Right renal pelvis (tissue), 4 donors: ENCODE data around the gene PFKM. TPM values are rescaled to one million over a fixed set of nuclear protein-coding genes. Genes with fewer than 3 reads are reported as not detected.
"Not testable (repeated sequence)": the region's sequence is repeated elsewhere in the genome, so short reads cannot be mapped to it uniquely, and the experiment has no call there.

Experiments used
- DNase-seq, 4 donors: peaks; one replicate each; pipeline ENCODE4 v3.0.0-alpha.2; 2013; ENCODE audit warnings: low read depth in 4 of 4, low spot score in 3 of 4, missing footprints in 1 of 4
- polyA plus RNA-seq, 4 donors: library from polyadenylated mRNA; unstranded; fragments of 120-200 nt; gene quantifications; one replicate each; pipeline ENCODE4 v1.2.1, GENCODE V29; 2013; ENCODE audit not compliant: insufficient read length in 4 of 4

Gene PFKM
- polyA plus RNA-seq, 4 donors: 92.6 to 108 (median 96.8) TPM

DNA sequence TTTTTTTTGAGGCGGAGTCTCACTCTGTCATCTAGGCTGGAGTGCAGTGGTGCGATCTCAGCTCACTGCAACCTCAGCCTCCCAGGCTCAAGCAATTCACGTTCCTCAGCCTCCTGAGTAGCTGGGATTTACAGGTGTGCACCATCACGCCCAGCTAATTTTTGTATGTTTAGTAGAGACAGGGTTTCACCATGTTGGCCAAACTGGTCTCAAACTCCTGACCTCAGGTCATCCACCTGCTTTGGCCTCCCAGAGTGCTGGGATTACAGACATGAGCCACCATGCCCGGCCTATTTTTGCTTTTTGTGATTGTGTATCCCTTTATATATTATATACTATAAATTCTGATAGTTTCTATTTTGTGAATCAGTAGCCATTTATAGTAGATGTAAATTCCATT is 36.6 kb downstream of the PFKM start:
- DNase-seq: not testable (repeated sequence)

DNA sequence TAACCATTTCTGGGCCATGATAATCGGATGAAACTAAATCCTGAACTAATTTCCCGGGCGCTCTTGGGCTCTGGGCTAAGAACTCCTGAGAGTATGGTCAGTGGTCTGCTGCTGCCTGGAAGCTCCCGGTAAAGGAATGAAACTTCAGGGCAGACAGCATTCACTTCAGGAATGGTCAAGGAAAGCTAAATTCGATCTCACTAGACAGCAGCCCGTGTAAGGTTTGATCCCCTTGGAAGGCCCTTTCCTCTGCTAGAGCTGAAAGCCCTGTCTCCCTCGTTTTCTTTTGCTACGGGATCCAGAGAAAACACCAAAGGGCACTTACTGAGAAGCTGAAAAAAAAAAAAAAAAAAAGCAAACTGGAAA is 37.5 kb downstream of the PFKM start:
- DNase-seq: no peak

DNA sequence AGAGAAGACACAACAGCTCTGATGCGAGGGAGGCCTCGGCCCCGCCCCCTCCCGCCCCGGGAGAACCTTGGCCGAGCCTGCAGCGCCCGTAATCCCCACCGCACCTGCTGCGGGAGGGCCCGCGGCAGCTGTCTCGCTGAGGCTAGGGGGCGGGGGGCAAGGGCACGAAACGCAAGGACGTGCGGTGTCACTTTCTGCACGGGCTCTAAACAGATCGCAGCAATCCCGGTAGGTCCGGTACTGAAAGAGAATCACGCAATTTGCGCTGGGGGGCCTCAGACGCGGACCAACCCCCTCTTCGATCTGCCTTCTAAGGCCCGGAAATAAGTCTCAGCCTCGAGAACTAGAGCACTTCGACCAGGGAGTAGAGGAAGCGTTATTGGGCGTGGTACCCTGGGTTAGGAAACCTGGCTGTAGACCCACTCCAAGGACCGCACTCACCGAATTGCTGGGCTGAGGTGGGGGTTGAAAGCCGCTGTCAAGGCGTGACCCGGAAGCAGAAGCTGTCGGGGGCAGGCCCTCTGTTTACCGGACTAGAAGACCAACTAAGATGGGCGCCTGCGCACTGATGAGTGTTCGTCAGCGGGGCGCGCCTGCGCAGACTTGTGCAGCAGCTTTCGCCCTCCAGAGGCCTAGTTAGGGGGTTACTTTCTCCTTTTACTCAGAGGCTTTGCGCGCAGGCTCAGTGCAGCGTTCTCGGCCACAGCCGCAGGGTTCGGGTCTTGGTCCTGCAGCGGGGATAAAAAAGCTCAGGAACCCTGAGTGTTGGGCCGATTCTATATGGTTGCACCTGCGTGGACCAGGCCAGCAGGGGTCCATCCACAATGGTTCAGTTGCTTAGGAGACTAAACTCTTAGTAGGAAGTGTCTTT is 38.1 kb downstream of the PFKM start, which contains the start of gene ASB8:
ASB8 (minus strand) TSS at position 498 of the 871 bp plus-strand sequence. CDS start 4,019 bp downstream, outside the sequence.
- DNase-seq: peak; percentile 95 to 98 (median 97)

DNA sequence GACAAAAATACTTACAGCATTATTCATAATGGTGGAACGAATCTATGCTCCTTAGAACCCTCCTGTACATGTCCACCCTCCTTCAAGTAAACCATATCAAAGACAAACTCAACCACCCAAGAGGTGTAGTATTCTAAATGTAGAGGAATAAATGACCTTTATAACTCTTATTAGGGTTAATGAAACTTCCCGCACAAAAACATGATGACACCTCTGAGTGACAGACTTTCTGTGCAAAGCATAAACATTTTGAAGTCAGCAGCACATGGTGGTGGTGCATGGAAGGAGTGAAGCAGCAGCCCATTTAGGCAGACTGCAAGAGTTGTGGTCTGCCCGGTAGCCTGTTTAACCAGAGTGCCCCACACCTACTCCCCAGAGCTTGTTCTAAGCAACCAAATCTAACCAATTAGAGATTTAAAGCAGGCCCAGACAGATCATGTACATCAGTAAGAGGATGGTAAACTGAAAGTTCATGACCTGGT is 38.8 kb downstream of the PFKM start:
- DNase-seq: no peak

DNA sequence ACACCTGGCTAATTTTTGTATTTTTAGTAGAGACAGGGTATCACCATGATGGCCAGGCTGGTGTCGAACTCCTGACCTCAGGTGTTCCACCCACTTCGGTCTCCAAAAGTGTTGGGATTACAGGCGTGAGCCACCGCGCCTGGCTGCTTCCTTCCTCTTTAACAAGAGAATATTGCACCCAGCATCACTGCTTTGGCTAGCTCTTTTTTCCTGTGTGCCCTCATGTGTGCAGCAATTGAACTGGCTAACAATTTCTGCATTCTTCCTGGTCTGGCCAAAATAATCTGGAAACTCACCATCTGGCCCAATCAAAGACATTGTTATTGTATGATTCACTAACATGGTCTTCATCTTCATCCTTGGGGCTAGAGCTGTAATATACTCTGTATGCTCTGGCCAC is 40.9 kb downstream of the PFKM start:
- no peak for DNase-seq

DNA sequence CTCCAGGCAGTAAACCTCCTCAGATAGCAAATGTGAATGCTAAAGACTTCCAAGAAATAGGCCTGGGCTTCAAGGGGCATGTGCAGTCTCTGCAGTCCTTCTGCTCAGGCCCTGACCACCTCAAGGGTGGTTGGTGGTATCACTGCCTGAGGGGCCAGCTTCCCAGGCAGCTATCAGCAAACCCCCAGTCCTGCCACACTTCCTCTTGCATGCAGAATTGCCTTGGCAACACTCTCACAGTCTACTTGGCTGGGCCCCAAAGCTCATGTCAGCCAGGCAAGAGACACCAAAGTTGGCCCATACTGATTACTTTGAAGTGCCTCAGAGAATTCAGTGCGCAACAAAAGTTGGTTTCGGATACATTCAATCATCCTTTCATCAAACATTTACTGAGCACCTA is 41.6 kb downstream of the PFKM start:
- no peak for DNase-seq

DNA sequence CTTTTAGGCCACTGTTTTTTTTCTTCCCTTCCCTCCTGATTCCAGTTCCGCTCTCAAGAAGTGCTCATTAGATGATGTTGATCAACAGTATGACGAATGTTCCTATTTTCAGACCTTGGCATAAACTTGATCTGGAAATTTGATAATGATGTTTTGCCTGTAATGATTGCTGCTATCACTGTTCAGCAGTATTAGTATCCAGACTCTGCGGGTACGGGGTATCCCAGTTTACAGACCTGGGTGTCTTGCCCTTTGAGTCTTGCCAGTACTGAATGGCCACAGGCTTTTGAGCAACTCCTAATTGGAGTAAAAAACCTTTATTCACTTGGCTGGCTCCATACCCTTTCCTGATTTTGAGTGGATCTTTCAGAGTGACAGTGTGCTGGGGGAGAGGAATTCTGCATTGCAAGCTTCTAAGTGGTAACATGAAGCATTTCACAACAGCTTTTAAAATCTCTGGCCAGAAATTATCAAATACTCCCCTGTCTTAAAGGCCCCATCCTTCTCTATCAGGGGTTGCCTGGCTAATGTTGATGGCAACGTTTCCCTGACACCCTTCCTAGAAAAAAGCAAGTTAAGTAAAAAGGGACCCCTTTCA is 44.1 kb downstream of the PFKM start:
- no peak for DNase-seq

DNA sequence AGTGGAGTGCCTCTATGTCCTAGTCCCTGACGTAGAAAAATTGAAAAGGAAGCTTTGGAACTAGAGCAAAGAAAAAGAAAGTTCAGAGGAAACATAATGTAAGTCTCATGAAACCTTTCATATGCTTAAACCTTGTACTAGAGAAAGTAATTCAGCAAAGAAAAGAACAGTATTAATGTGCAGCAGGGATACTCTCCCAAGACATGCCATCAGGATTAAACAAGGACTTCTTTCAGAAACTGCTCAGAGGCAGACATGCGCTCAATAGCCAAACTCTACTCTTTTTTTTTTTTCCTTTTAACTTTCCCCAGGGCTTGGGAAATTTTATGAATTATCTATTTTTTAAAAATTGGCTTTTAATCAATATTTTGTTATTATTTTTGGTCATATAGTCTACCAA is 45.3 kb downstream of the PFKM start:
- no peak for DNase-seq

DNA sequence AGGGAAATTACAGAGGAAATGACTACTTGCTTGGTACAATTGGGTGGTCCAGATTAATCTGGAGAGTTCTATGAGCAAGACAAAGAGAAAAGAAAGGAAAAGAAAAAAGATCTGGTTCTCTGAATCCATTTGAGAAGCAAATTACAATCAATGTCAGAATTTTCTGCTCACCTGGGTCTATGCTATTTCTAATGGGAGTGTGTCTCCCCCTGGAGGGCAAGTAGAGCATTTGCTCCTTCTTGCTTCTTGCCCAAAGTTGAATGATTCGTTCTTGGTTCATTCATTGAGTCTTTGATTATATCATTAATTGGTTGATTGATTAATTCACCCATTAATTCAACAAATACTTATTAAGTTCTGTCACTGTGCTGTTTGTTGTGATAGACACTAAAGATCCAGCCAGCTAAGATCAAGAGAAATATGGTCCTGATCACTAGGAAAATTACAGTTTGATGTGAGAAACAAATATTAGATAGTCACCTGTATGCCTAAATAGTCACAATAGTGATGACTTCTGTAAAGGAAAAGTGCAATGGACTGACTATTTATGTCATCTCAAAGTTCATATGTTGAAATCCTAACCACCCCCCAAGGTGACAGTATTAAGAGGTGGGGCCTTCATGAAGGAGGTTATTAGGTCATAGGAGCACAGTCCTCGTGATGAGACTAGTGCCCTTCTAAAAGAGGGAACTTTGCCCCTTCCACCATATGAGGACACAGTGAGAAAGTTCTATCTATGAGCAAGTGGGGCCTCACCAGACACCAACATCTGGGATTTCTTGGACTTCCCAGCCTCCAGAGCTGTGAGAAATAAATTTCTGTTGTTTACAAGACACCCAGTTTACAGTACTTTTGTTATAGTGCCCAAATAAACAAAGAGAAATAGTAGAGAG is 46.2 kb downstream of the PFKM start:
- DNase-seq: no peak

DNA sequence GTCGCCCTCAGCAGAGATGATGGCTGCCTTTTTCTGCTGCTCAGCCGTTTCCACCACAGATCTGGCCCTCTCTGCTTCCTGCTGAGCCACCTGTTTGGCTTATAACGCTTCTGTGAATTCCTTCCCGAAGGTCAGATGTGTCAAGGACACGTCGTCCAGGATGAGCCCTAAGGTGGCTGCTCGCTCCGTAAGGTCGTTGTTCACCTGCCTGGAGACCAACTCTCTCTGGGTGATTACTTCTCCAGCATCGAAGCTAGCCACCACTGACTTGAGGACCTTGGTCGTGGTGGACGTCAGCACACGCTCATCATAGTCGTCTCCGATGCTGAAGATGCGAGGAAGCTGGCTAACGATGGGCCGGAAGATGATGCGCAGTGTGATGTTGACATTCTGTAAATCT is 49.8 kb downstream of the PFKM start:
- DNase-seq: no peak

DNA sequence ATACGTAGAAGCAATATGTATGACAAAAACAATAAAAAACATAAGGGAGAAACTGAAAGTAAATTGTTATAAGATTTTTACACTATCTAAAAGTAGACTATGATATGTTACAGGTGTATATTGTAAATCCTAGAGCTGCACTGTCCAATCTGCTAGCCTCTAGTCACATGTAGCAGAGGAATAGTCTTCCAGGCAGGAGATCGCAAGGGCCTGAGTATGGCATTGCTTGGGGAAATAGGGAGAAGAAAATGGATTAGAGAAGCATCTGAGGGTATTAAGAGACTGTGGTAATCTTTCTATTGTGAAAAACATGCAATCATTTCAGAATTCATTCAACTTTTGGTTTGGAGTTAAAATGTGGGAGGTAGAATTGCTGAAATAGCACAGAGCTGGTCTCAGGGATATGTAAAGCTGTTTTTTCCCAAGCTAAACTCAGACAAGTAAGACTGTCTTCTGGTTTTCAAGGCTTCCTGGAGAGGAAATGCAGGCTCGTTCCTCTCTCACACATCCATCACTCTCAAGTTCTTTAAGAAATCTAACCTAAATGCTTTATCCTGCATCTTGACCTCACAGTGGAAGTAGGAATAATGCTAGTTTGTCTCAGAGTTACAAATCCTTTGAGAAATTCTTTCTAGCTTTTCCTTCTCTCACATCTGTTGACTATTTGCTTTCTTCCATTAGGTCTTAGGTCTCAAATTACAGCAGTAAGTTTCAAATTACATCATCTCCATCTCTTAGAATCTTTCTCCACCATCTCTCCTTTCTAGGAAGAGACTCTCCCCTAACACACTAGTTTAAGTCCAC is 56.7 kb downstream of the PFKM start:
- no peak for DNase-seq

DNA sequence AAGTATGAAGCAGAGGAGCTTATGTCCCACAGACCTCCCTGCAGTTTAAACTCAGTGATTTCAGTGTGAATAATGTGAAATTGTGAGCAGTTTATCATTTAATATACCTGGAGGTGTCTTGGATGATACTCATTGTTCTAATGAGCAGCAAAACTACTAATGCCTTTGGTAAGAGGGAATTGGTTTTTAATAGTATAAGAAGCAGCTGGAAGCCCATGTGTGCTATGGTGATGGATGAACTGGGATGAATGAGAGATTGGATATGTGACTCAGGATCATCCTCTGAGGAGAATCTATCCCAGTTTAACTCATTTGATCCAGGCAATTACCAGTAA is 57.2 kb downstream of the PFKM start:
- DNase-seq: no peak

DNA sequence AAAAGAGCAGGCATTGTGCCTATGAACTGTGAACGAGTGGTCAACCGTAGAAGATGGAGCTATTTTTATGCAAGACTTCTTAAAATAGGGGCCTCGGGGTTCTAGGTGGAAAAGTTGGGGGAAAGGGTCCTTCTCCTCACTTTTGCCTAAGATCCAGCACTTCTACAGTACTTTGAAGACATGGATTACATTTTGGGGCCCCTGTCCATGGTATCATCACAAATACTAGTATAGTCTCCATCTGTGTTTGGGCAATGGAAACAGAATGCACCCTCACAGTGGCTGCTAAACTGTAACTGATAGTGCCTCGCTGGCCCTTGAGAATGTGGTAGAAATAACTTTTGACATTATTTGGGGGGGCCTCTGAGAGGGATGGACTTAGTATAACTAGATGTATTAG is 58.8 kb downstream of the PFKM start:
- no peak for DNase-seq

DNA sequence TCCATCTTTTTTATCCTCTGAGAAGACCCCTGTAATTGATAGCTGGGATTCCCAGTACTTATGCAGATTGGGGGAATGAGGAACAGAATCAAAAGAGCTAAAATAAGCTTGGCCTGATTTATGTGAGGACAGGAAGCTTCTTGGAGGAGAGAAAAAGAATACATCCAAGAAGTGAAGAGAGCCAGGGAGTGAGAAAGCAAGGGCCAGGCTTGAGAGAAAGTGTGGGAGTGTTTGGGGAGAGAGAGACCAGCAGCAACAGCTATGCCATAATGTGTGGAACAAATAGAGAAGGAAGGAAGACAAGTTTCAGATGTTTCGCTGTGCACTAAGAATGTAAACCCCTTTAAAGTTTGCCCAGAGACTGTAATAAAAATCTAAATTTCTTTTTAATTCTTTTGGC is 60.3 kb downstream of the PFKM start:
- DNase-seq: no peak

DNA sequence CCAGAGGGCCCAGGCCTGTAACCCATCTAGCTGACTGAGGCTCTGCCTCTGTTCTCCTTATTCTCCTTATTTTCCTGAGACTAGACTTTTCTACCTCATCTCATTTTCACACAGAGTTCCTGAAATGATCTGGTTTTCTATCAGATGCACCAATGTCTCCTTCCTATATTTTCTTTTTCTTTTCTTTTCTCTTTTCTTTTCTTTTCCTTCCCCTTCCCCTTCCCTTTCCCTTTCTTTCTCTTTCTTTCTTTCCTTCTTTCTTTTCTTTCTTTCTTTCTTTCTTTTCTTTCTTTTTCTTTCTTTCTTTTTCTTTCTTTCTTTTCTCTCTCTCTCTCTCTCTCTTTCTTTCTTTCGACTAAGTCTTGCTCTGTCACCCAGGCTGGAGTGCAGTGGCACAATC is 61.3 kb downstream of the PFKM start:
- DNase-seq: no peak

DNA sequence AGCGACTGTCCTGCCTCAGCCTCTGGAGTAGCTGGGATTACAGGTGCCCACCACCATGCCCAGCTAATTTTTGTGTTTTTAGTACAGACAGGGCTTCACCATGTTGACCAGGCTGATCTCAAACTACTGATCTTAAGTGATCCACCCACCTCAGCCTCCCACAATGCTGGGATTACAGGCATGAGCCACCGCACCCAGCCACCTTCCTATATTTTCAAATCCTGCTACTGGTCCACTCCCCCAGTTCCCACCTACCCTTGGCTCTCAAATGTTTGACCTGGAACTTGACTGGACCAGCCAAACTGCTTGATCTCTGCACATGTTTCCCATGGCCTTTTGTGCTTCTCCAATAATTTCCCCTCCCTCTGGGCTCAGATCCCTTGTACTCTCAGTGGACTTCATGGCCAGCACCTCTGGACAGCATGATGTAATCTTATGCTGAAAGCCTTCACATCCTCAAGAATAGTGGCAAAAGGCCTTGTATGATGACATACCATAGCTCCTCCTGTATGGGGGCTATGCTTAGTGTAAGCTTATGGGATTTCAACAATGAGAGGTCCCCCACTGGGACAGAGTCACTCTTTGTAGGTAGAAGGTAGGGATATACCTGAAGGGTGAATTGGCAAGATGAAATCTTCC is 61.8 kb downstream of the PFKM start:
- DNase-seq: no peak

DNA sequence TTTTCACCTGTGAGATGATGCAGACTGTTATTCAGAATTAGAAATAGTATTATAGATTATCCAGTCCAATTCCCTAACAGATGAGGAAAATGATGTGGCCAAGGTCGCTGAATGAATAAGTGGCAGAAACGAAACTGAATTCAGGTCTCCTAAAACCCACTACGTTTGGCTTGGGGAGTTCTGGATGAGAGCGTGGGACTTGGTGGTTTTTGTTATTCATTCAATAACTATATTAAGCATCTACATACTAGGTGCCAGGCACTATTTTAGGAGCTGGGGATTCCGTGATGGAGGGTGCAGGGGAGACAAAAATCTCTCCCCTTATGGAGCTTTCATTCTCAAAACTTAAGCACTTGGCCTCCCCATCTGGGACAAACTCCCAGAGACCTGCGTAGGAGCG is 63.5 kb downstream of the PFKM start:
- no peak for DNase-seq

DNA sequence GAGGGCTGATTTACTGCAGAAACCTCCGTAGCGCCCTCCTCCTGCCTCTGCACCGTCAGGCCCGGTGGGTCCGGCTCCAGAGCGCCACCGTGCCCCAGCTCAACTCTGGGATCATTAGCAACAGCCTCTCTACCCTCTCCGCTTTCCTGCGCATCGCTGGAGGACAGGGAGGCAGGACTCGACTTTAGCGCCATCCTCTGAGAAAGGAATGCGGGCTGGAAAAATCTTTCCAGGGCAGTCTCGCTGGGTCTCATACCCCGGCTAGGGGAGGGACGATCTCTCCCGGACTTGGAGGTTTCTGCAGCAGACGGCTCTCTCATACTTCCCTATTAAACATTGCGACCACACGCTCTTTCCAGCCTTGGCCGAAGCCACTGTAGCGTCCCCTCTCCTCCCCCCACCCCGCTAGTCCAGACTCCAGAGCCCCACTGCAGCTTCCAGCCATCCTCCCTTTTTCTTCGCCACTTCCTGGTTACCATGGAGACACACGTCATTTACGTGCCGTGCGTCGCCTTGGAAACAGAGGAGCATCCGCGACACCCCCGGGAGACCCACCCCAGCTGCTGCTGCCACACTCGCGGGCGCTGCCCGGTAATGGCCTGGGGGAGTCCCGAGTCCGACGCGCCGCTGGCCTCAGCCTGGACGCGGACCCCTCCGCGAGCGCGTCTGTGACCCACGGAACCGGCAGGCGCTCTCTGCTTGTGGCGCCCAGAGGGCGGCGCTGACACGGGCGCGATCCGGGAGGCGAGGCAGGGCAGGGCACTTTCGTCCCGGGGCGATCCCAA is 64.1 kb downstream of the PFKM start, which contains the start of gene CCDC184:
CCDC184 (plus strand) TSS at position 554 of the 785 bp plus-strand sequence. CDS start 479 bp downstream, outside the sequence.
- DNase-seq: peak in 2 of 4 donors; percentile 73 to 76
